SK-N-SH treated with all-trans-retinoic acid at 6 μM for 48 hours (cell line): Measurements from ENCODE around the gene B9D1.

Experiments used
- ARNTL ChIP-seq: fragments of 450-650 bp; formaldehyde crosslinking; IDR thresholded peaks from 2 replicates; pipeline ENCODE4 v1.5.0; 2020; ENCODE audit warnings: low read depth, mild to moderate bottlenecking, moderate library complexity, borderline replicate concordance
- BACH2 ChIP-seq: fragments of 250-450 bp; sonication (Bioruptor Pico); IDR thresholded peaks from 2 replicates; pipeline ENCODE4 v1.9.0; 2021; ENCODE audit warnings: mild to moderate bottlenecking, borderline replicate concordance
- ESRRG ChIP-seq: fragments of 250-450 bp; sonication (Bioruptor Pico); IDR thresholded peaks from 2 replicates; pipeline ENCODE4 v1.6.1; 2021; ENCODE audit warnings: mild to moderate bottlenecking
- ISL1 ChIP-seq: fragments of 250-450 bp; sonication (Bioruptor Pico); IDR thresholded peaks from 2 replicates; pipeline ENCODE4 v2.1.2; 2022; ENCODE audit warnings: mild to moderate bottlenecking, moderate library complexity
- OSR1 ChIP-seq: fragments of 250-450 bp; sonication (Bioruptor Pico); IDR thresholded peaks from 2 replicates; pipeline ENCODE4 v1.8.0; 2022; ENCODE audit warnings: moderate library complexity, mild to moderate bottlenecking, inconsistent platforms
- RARB ChIP-seq: fragments of 250-450 bp; sonication (Bioruptor Pico); IDR thresholded peaks from 2 replicates; pipeline ENCODE4 v1.8.0; 2021; ENCODE audit warnings: mild to moderate bottlenecking, moderate library complexity
- TCF4 ChIP-seq: fragments of 250-450 bp; sonication (Bioruptor Pico); IDR thresholded peaks from 2 replicates; pipeline ENCODE4 v1.8.0; 2021; ENCODE audit warnings: mild to moderate bottlenecking, moderate library complexity, borderline replicate concordance
- ZC3H10 ChIP-seq: fragments of 250-450 bp; sonication (Bioruptor Pico); IDR thresholded peaks from 2 replicates; pipeline ENCODE4 v1.5.1; 2021; ENCODE audit warnings: mild to moderate bottlenecking, moderate library complexity
- ZFP3 ChIP-seq: fragments of 250-450 bp; sonication (Bioruptor Pico); IDR thresholded peaks from 2 replicates; pipeline ENCODE4 v1.5.0; 2020; ENCODE audit warnings: mild to moderate bottlenecking, moderate library complexity
- ZNF565 ChIP-seq: fragments of 450-650 bp; formaldehyde crosslinking; conservative IDR thresholded peaks from 2 replicates; pipeline ENCODE4 v1.5.0; 2020; ENCODE audit warnings: low read depth, mild to moderate bottlenecking, moderate library complexity
- ZNF70 ChIP-seq: fragments of 450-650 bp; formaldehyde crosslinking; IDR thresholded peaks from 2 replicates; pipeline ENCODE4 v1.5.0; 2020; ENCODE audit warnings: mild to moderate bottlenecking, moderate library complexity
- TF ChIP-seq, protein P1 (sequence below): fragments of 250-450 bp; sonication (Bioruptor Pico); IDR thresholded peaks from 2 replicates; pipeline ENCODE4 v1.8.0; 2020; ENCODE audit warnings: mild to moderate bottlenecking, moderate library complexity, borderline replicate concordance
- TF ChIP-seq, protein P2 (sequence below): fragments of 250-450 bp; sonication (Bioruptor Pico); IDR thresholded peaks from 2 replicates; pipeline ENCODE4 v1.5.1; 2021; ENCODE audit warnings: mild to moderate bottlenecking, moderate library complexity
- TF ChIP-seq, protein P3 (sequence below): fragments of 250-450 bp; sonication (Bioruptor Pico); IDR thresholded peaks from 2 replicates; pipeline ENCODE4 v1.5.1; 2020; ENCODE audit warnings: low read depth, mild to moderate bottlenecking, moderate library complexity

DNA sequence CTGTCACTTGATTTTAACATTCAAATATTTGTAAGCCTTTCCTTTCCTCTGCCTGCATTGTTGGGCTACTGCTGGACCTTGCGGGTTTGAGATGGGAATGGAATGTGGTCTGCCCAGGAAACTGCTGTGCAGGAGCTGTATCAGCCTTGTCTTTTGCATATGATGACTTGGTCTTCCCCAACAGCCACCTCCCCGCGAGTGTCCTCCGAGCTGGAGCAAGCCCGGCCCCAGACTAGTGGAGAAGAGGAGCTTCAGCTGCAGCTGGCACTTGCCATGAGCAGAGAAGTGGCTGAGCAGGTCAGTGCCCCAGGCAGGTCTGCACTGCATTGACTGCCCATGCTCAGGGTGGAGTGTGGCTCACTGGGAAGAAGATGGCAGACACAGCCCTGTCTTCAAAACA, 52.8 kb downstream of the B9D1 start:
- TF ChIP-seq RARB (CRISPR knock-in tag) (no peak), BACH2 (CRISPR knock-in tag) (no peak), ZNF565 (CRISPR knock-in tag) (no peak), ZC3H10 (CRISPR knock-in tag) (no peak), ZNF70 (CRISPR knock-in tag) (no peak), OSR1 (CRISPR knock-in tag) (no peak), ESRRG (CRISPR knock-in tag) (no peak), ZFP3 (no peak), TCF4 (CRISPR knock-in tag) (no peak), ARNTL (CRISPR knock-in tag) (no peak), ISL1 (CRISPR knock-in tag) (no peak)
- TF ChIP-seq, protein P1, sequence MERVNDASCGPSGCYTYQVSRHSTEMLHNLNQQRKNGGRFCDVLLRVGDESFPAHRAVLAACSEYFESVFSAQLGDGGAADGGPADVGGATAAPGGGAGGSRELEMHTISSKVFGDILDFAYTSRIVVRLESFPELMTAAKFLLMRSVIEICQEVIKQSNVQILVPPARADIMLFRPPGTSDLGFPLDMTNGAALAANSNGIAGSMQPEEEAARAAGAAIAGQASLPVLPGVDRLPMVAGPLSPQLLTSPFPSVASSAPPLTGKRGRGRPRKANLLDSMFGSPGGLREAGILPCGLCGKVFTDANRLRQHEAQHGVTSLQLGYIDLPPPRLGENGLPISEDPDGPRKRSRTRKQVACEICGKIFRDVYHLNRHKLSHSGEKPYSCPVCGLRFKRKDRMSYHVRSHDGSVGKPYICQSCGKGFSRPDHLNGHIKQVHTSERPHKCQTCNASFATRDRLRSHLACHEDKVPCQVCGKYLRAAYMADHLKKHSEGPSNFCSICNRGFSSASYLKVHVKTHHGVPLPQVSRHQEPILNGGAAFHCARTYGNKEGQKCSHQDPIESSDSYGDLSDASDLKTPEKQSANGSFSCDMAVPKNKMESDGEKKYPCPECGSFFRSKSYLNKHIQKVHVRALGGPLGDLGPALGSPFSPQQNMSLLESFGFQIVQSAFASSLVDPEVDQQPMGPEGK (CRISPR knock-in tag): no peak
- TF ChIP-seq, protein P2, sequence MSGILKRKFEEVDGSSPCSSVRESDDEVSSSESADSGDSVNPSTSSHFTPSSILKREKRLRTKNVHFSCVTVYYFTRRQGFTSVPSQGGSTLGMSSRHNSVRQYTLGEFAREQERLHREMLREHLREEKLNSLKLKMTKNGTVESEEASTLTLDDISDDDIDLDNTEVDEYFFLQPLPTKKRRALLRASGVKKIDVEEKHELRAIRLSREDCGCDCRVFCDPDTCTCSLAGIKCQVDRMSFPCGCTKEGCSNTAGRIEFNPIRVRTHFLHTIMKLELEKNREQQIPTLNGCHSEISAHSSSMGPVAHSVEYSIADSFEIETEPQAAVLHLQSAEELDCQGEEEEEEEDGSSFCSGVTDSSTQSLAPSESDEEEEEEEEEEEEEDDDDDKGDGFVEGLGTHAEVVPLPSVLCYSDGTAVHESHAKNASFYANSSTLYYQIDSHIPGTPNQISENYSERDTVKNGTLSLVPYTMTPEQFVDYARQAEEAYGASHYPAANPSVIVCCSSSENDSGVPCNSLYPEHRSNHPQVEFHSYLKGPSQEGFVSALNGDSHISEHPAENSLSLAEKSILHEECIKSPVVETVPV: no peak
- TF ChIP-seq, protein P3, sequence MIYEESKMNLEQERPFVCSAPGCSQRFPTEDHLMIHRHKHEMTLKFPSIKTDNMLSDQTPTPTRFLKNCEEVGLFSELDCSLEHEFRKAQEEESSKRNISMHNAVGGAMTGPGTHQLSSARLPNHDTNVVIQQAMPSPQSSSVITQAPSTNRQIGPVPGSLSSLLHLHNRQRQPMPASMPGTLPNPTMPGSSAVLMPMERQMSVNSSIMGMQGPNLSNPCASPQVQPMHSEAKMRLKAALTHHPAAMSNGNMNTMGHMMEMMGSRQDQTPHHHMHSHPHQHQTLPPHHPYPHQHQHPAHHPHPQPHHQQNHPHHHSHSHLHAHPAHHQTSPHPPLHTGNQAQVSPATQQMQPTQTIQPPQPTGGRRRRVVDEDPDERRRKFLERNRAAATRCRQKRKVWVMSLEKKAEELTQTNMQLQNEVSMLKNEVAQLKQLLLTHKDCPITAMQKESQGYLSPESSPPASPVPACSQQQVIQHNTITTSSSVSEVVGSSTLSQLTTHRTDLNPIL (CRISPR knock-in tag): no peak
